Endothelial cell of umbilical vein (primary cell): ENCODE measurements around the gene SRP9.

Source experiments
- EZH2 ChIP-seq: IDR thresholded peaks from 2 replicates; pipeline ENCODE4 v1.6.1; 2012; ENCODE audit warnings: borderline replicate concordance, low read depth, mild to moderate bottlenecking, moderate library complexity, low read length, inconsistent platforms; ENCODE audit not compliant: severe bottlenecking
- FOS ChIP-seq: IDR thresholded peaks from 2 replicates; pipeline ENCODE4 v1.6.1; 2011; ENCODE audit warnings: mild to moderate bottlenecking, low read length, moderate library complexity, borderline replicate concordance; ENCODE audit not compliant: insufficient read depth
- GATA2 ChIP-seq: IDR thresholded peaks from 2 replicates; pipeline ENCODE4 v1.7.0; 2011; ENCODE audit warnings: low read depth, mild to moderate bottlenecking, moderate library complexity, mixed read lengths, low read length; ENCODE audit not compliant: insufficient read length, insufficient read depth
- JUN ChIP-seq: IDR thresholded peaks from 2 replicates; pipeline ENCODE4 v1.6.1; 2011; ENCODE audit warnings: borderline replicate concordance, low read depth; ENCODE audit not compliant: insufficient read length, insufficient read depth
- MAX ChIP-seq: IDR thresholded peaks from 2 replicates; pipeline ENCODE4 v1.6.1; 2011; ENCODE audit not compliant: insufficient read depth, insufficient read length
- POLR2A ChIP-seq: IDR thresholded peaks from 2 replicates; pipeline ENCODE4 v1.6.1; 2012; ENCODE audit warnings: low read depth, mild to moderate bottlenecking, control low read depth, low read length
- POLR2AphosphoS5 ChIP-seq: IDR thresholded peaks from 2 replicates; pipeline ENCODE4 v1.6.1; 2012; ENCODE audit warnings: low read depth, mild to moderate bottlenecking, control low read depth, low read length, moderate library complexity; ENCODE audit not compliant: insufficient read depth
- TF ChIP-seq, protein P1 (sequence below), 2 donors: IDR thresholded peaks; 1 replicate in 1 of 2; 2 replicates in 1 of 2; pipeline ENCODE4 v1.5.1; 2011; ENCODE audit warnings: low read length in 2 of 2, mild to moderate bottlenecking in 2 of 2, moderate library complexity in 2 of 2, control low read depth in 1 of 2, inconsistent platforms in 1 of 2, low read depth in 1 of 2; ENCODE audit not compliant: insufficient read depth in 1 of 2; ENCODE audit errors: extremely low read depth in 1 of 2

DNA sequence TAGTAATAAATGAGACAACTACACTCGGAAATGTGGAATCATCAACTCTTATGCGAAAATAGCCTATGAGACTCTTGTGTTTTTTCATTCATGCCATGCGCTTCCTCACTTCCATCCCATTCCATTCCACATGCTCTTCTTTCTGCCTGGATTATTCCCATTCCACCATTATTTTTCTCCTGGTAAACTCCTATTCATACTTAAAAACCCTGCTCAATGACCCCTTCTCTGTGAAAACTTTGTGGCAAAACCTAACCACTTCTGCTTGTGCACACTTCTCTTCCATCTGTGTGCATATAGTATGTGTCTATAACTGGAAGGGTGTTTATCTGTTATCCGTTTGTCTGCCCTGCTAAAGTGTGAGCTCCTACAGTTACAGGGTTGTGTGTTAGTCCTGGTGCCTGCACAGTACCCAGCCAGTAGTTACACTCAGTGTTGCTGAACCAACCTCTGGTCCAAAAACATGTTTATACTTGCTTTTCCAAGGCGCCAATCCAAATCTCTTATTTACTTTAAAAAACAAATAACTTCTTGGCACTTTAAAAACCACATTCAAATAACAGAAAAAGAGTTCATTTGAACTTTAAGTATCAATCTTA is 43.0 kb downstream of the SRP9 start:
- TF ChIP-seq EZH2 (no peak), POLR2AphosphoS5 (no peak), POLR2A (no peak), FOS (no peak), JUN (no peak), MAX (no peak), GATA2 (no peak)
- TF ChIP-seq, protein P1, sequence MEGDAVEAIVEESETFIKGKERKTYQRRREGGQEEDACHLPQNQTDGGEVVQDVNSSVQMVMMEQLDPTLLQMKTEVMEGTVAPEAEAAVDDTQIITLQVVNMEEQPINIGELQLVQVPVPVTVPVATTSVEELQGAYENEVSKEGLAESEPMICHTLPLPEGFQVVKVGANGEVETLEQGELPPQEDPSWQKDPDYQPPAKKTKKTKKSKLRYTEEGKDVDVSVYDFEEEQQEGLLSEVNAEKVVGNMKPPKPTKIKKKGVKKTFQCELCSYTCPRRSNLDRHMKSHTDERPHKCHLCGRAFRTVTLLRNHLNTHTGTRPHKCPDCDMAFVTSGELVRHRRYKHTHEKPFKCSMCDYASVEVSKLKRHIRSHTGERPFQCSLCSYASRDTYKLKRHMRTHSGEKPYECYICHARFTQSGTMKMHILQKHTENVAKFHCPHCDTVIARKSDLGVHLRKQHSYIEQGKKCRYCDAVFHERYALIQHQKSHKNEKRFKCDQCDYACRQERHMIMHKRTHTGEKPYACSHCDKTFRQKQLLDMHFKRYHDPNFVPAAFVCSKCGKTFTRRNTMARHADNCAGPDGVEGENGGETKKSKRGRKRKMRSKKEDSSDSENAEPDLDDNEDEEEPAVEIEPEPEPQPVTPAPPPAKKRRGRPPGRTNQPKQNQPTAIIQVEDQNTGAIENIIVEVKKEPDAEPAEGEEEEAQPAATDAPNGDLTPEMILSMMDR (IDR thresholded peaks at IDR 0.05; ENCODE audit: extremely low read depth in 1 of 2, insufficient read depth in 1 of 2, low read depth in 1 of 2, low read length in 2 of 2) = no peak
